Stimulated activated CD4-positive, alpha-beta T cell treated with anti-CD3 and anti-CD28 coated beads, Interleukin-4, amount 100 ng/mL, for 48 hours (primary cell): Measurements from ENCODE around the gene LRP10.
"Not testable (repeated sequence)": the region's sequence is repeated elsewhere in the genome, so short reads cannot be mapped to it uniquely, and the experiment has no call there.

Source experiments
- DNase-seq, 2 donors: peaks; one replicate each; pipeline ENCODE4 v3.0.0-alpha.2; 2020; ENCODE audit warnings: low read depth in 2 of 2

Gene LRP10

GRCh38 chr14:22843123-22843925 lies 28.2 kb upstream of the LRP10 start:
- no peak for DNase-seq

GRCh38 chr14:22844221-22845102 lies 27.1 kb upstream of the LRP10 start:
- DNase-seq, result no peak

GRCh38 chr14:22845103-22845394 lies 26.5 kb upstream of the LRP10 start:
- DNase-seq, result no peak

- no peak for DNase-seq
Measured at GRCh38 chr14:22845821-22846625, 25.5 kb upstream of the LRP10 start.

GRCh38 chr14:22846811-22847307 lies 24.7 kb upstream of the LRP10 start:
- no peak for DNase-seq

- DNase-seq, result no peak
Measured at GRCh38 chr14:22847661-22848341, 23.7 kb upstream of the LRP10 start.

GRCh38 chr14:22848351-22849164 lies 23.0 kb upstream of the LRP10 start:
- no peak for DNase-seq

- no peak for DNase-seq
Measured at GRCh38 chr14:22849212-22849819, 22.2 kb upstream of the LRP10 start.

- peak in 1 of 2 donors; percentile 26 for DNase-seq
Measured at GRCh38 chr14:22850944-22851764, 20.4 kb upstream of the LRP10 start.

- not testable (repeated sequence) for DNase-seq
Measured at GRCh38 chr14:22852178-22852577, 19.4 kb upstream of the LRP10 start.

- DNase-seq, result no peak
Measured at GRCh38 chr14:22852599-22852939, 19.0 kb upstream of the LRP10 start.

- DNase-seq, result peak; percentile 83 to 98
Measured at GRCh38 chr14:22852940-22853767, 18.4 kb upstream of the LRP10 start.

- DNase-seq, result not testable (repeated sequence)
Measured at GRCh38 chr14:22854296-22854695, 17.2 kb upstream of the LRP10 start.

GRCh38 chr14:22854963-22855724 lies 16.4 kb upstream of the LRP10 start:
- DNase-seq, result no peak

- no peak for DNase-seq
Measured at GRCh38 chr14:22856428-22856827, 15.1 kb upstream of the LRP10 start.

GRCh38 chr14:22860377-22860776 lies 11.2 kb upstream of the LRP10 start:
- DNase-seq, result not testable (repeated sequence)

- DNase-seq, result no peak
Measured at GRCh38 chr14:22861651-22862050, 9.9 kb upstream of the LRP10 start.

GRCh38 chr14:22864979-22865378 lies 6.6 kb upstream of the LRP10 start:
- no peak for DNase-seq
